Smooth muscle cell (in vitro differentiated cells): ENCODE measurements around the gene SIRT6. TPM values are rescaled to one million over a fixed set of nuclear protein-coding genes. Genes with fewer than 3 reads are reported as not detected.

Experiments
- DNase-seq: peaks from one replicate; lab custom pipeline; 2025; ENCODE audit not compliant: unreplicated experiment; lab: John Stamatoyannopoulos, UW
- H2AFZ ChIP-seq: fragments of 200-600 bp; sonication (generic); 2 replicates; pipeline ENCODE4 v1.6.0; 2016; ENCODE audit warnings: antibody characterized with exemption, low read depth, mild to moderate bottlenecking
- H3F3A ChIP-seq: fragments of 200-600 bp; sonication (generic); 2 replicates; pipeline ENCODE4 v1.6.0; 2017; ENCODE audit warnings: antibody characterized with exemption, low read depth
- H3K27ac ChIP-seq: fragments of 200-600 bp; sonication (generic); 2 replicates; pipeline ENCODE4 v1.5.1; 2016; ENCODE audit warnings: low read depth, mild to moderate bottlenecking
- H3K27me3 ChIP-seq: fragments of 200-600 bp; sonication (generic); 2 replicates; pipeline ENCODE4 v1.6.1; 2016; ENCODE audit warnings: low read depth, mild to moderate bottlenecking
- H3K36me3 ChIP-seq: fragments of 200-600 bp; sonication (generic); 2 replicates; pipeline ENCODE4 v1.5.1; 2016; ENCODE audit warnings: low read depth
- H3K4me1 ChIP-seq: fragments of 200-600 bp; sonication (generic); 2 replicates; pipeline ENCODE4 v1.5.1; 2016; ENCODE audit warnings: low read depth
- H3K4me2 ChIP-seq: fragments of 200-600 bp; sonication (generic); 2 replicates; pipeline ENCODE4 v1.6.0; 2016; ENCODE audit warnings: mild to moderate bottlenecking
- H3K4me3 ChIP-seq: fragments of 200-600 bp; sonication (generic); 2 replicates; pipeline ENCODE4 v1.5.1; 2016; ENCODE audit warnings: mild to moderate bottlenecking
- H3K79me2 ChIP-seq: fragments of 200-600 bp; sonication (generic); 2 replicates; pipeline ENCODE4 v1.6.0; 2016; ENCODE audit warnings: low read depth, mild to moderate bottlenecking
- H3K9ac ChIP-seq: fragments of 200-600 bp; sonication (generic); 2 replicates; pipeline ENCODE4 v1.6.0; 2016; ENCODE audit warnings: low read depth
- H3K9me3 ChIP-seq: fragments of 200-600 bp; sonication (generic); replicated peaks from 2 replicates; pipeline ENCODE4 v1.5.1; 2016; ENCODE audit warnings: low read depth
- H4K20me1 ChIP-seq: fragments of 200-600 bp; sonication (generic); 2 replicates; pipeline ENCODE4 v1.6.0; 2016; ENCODE audit warnings: low read depth
- WGBS: methylation state at CpG from one replicate; pipeline ENCODE4 v1.1.7; 2016; ENCODE audit warnings: low lambda C conversion rate; 5-methylcytosine and 5-hydroxymethylcytosine counted together
- polyA plus RNA-seq: library from polyadenylated mRNA; unstranded; fragments of >200 nt; fragmentation: Nextera tagmentation; extraction: Ambion mirVana; gene quantifications from 2 replicates; pipeline ENCODE4 v1.2.1, GENCODE V29; 2016
- total RNA-seq: library from RNA; depleted of rRNA; stranded (reverse); fragments of >200 nt; gene quantifications from 2 replicates; pipeline ENCODE4 v1.2.3, GENCODE V29; 2014
- TF ChIP-seq, protein P1 (sequence below): fragments of 200-600 bp; sonication (generic); IDR thresholded peaks from 2 replicates; pipeline ENCODE4 v1.5.1; 2017; ENCODE audit warnings: borderline replicate concordance, mild to moderate bottlenecking, antibody characterized with exemption; ENCODE audit not compliant: insufficient read depth, poor library complexity, severe bottlenecking

The SIRT6 gene
- total and polyA plus RNA-seq, 2 experiments from 2014 or later, result 9.4 to 14.5 TPM

GRCh38 chr19:4157164-4157563 is 25.2 kb downstream of the SIRT6 start:
- Histone ChIP-seq H2AFZ (no peak overlapping the region), H3K9ac (no peak overlapping the region), H3K27me3 (no peaks in the 10 kb centered on the region), H3K9me3 (no peaks in the 10 kb centered on the region), H3F3A (no peaks in the 10 kb centered on the region), H4K20me1 (no peaks in the 10 kb centered on the region), H3K4me1 (no peaks in the 10 kb centered on the region), H3K27ac (no peak overlapping the region), H3K4me3 (no peak overlapping the region), H3K79me2 (no peaks in the 10 kb centered on the region), H3K4me2 (no peak overlapping the region), H3K36me3 (no peaks in the 10 kb centered on the region)
- 82% methylated on average over 4 of the region's 6 CpGs for WGBS
- TF ChIP-seq, protein P1, sequence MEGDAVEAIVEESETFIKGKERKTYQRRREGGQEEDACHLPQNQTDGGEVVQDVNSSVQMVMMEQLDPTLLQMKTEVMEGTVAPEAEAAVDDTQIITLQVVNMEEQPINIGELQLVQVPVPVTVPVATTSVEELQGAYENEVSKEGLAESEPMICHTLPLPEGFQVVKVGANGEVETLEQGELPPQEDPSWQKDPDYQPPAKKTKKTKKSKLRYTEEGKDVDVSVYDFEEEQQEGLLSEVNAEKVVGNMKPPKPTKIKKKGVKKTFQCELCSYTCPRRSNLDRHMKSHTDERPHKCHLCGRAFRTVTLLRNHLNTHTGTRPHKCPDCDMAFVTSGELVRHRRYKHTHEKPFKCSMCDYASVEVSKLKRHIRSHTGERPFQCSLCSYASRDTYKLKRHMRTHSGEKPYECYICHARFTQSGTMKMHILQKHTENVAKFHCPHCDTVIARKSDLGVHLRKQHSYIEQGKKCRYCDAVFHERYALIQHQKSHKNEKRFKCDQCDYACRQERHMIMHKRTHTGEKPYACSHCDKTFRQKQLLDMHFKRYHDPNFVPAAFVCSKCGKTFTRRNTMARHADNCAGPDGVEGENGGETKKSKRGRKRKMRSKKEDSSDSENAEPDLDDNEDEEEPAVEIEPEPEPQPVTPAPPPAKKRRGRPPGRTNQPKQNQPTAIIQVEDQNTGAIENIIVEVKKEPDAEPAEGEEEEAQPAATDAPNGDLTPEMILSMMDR, result no peak
- no peak for DNase-seq

GRCh38 chr19:4154571-4155312 is 27.6 kb downstream of the SIRT6 start:
- Histone ChIP-seq H3K4me1 (no peaks in the 10 kb centered on the region), H4K20me1 (no peaks in the 10 kb centered on the region), H3K79me2 (no peaks in the 10 kb centered on the region), H3K4me3 (no peak overlapping the region), H3K27ac (no peak overlapping the region), H2AFZ (no peak overlapping the region), H3K36me3 (no peaks in the 10 kb centered on the region), H3K9ac (no peak overlapping the region), H3K27me3 (no peaks in the 10 kb centered on the region), H3K4me2 (no peak overlapping the region), H3F3A (no peaks in the 10 kb centered on the region), H3K9me3 (no peaks in the 10 kb centered on the region)
- DNase-seq, result no peak
- TF ChIP-seq, protein P1, result no peak
- WGBS, result 86% methylated on average over 21 of the region's 21 CpGs

DNA sequence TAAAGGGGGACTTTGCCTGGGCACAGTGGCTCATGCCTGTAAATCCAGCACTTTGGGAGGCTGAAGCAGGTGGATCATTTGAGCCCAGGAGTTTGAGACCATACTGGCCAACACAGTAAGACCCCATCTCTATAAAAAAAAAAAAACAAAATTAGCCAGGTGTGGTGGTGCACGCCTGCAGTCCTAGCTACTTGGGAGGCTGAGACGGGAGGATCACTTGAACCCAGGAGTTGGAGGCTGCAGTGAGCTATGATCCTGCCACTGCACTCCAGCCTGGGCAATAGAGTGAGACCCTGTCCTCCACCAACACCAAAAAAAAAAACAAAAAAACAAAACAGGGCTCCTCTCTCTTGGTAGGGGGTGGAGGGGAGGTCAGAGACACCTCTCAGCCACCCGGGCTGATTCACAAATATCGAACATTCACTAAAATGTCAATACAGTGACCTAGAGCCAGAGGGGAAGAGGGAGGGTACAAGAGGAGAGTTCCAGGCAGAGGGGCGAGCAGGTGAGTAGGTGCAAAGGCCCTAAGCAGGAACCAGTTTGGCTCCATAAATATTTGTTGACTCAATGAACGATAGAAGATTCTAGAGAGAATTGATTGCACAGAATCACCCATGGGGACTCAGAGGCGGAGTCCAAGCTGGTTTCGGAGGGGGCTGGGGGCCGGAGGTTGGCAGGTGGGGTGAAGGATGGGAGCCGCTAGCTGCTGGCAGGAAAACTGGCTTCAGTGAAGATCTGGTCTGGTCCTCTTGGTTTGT is 29.9 kb downstream of the SIRT6 start:
- H3F3A ChIP-seq, result no peaks in the 10 kb centered on the region
- H3K9me3 ChIP-seq, result no peaks in the 10 kb centered on the region
- H2AFZ ChIP-seq, result no peak overlapping the region
- H3K4me1 ChIP-seq, result no peaks in the 10 kb centered on the region
- no peak for DNase-seq
- no peaks in the 10 kb centered on the region for H3K27me3 ChIP-seq
- no peak overlapping the region for H3K4me2 ChIP-seq
- no peaks in the 10 kb centered on the region for H3K36me3 ChIP-seq
- H4K20me1 ChIP-seq, result no peaks in the 10 kb centered on the region
- no peaks in the 10 kb centered on the region for H3K79me2 ChIP-seq
- no peak overlapping the region for H3K9ac ChIP-seq
- no peak overlapping the region for H3K4me3 ChIP-seq
- TF ChIP-seq, protein P1, result no peak
- 83% methylated on average over 9 of the region's 10 CpGs for WGBS
- no peak overlapping the region for H3K27ac ChIP-seq
